ENCODE data around the gene ACADVL.
A peak's percentile ranks its signal among the peaks of the same experiment; 100 is the strongest.
"Not testable (repeated sequence)": the region's sequence is repeated elsewhere in the genome, so short reads cannot be mapped to it uniquely, and the experiment has no call there.

ACADVL gene

GRCh38 chr17:7235693-7236665, 16.2 kb downstream of the ACADVL start:
- DNase-seq: no peak

DNA sequence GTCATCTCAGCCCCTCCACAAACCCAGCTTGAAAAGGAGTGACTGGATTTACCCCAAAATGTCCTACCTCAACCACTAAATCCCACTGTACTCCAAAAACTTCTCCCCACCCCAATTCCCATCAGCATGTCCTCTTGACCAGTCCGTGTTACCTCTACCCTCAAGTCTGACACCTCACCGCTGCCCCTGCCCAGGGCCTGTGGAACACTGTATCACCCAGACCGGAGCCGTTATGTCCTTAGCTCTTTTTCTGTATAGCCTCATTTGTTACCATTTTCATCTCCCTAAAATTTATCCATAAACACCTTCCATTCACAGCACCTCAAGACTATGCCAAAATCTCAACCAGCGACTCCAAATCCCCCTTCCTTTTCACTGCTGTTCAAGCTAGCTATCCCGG, 17.1 kb downstream of the ACADVL start:
- no peak for DNase-seq

GRCh38 chr17:7237266-7237760, 17.6 kb downstream of the ACADVL start:
- DNase-seq: no peak

- DNase-seq: no peak
Measured at GRCh38 chr17:7237761-7238419, 18.2 kb downstream of the ACADVL start.

- DNase-seq: no peak
Measured at GRCh38 chr17:7238420-7239090, 18.8 kb downstream of the ACADVL start.

DNA sequence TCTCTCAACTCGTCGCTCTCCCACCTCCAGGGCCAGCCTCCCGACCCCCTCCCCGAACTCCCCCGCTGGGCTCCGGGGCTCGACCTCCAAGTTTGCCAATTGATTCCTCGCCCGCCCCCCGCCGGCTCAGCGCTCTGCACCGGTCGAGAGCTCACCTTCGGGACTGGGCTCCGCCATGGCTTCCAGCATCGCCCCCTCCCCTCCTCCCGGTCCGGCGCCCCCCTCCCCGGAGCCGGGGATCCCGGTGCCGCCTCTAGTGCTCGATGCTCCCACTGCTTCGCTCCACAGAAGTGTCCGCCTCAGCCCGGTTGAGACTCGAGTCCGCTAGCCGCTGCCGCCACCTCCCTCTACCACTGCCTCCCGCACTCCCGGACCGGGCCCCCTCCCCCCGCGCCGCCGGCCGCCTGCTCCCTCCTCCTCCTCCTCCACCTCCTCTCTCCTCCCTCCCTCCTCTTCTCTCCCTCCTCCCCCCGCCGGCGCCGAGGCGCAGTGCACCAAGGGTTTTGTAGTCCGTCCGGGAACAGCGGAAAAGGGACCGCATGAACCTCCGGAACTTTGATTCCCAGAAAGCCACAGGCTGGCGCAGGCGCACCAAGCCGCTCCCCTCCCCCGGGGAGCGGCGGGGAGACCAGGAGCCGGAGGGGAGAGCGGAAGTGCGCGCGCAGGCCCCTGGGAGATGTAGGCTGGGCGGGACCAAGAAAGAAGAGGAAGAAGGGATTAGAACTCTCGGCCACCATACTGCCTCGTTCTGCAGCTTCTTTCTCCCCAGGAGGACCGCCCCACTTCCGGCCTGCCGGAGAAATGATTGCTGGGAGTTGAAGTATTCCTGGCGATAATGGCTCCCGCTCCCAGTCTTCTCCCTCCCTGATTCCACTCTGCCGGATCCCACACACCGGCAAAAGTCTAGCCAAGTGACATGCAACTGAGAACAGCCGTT, 19.6 kb downstream of the ACADVL start, which contains the start of gene PHF23:
TSS of gene PHF23 (minus strand) at position 367 of the 937 bp plus-strand sequence. CDS start at position 189, 178 bp downstream.
- peak; percentile 97 for DNase-seq

DNA sequence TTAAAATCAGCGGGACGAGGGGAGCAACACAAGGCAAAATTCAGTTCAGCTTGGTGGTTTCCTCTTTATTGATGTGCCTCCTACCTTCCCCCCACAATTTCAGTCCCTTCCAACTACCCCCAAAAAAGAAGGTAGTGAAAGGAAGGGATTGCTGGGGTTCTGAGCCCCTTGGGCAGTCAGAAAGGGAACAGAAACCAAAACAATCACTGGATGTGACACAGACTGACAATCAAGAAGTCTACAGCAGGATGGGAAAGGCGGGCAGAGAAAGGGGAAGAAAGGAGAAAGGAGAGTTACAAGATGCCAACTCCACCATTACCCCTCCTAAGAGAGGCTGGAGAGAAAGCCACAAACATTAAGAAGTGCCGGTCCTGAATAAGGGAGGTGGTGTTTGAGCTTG, 20.6 kb downstream of the ACADVL start:
- no peak for DNase-seq

- no peak for DNase-seq
Measured at GRCh38 chr17:7241090-7241733, 21.5 kb downstream of the ACADVL start.

DNA sequence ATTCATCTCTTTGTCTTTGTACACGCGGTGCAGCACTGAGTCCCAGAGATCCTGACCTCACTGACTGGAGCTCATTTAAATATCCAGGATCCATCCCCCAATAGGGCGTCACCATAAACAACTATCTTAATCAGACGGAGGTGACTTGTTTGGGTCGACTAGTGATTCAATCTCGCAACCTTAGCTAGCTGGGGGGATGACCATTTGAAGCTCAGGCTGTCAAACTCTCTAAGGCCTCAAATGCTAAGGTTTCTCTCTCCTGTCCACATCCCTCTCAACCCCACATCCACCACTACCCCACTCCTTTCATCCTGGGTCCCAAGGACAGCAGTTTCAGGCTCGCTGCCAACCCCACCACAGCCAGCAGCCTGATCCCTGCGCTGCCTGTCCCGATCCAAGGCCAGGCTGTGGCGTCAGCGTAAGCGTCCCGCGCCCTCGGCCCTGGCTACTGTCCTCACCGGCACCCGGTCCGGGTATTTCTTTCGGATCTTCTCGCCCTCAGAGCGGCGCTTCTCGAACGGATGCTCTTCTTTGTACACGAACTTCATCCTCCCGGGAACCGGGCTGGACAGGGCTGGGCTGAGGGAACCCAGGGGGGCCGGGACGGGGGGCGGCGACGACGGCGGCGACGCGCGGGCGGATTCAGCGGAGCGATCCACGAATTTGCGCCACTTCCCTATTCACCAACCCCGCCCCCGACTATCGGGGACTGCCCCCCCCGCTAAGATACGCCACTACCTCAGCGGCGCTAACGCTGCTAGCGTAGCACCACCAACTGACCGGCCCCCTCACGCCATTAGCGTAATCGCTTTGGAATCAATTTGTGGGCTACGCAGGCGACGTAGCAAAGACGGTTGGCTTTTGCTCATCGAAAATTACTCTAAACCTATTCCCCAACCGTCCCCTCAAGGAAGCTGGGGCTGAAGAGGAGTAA, 22.3 kb downstream of the ACADVL start, which contains the start of gene GABARAP:
TSS of gene GABARAP (minus strand) at position 667 of the 934 bp plus-strand sequence. CDS start at position 548, 119 bp downstream.
- peak; percentile 63 for DNase-seq

DNA sequence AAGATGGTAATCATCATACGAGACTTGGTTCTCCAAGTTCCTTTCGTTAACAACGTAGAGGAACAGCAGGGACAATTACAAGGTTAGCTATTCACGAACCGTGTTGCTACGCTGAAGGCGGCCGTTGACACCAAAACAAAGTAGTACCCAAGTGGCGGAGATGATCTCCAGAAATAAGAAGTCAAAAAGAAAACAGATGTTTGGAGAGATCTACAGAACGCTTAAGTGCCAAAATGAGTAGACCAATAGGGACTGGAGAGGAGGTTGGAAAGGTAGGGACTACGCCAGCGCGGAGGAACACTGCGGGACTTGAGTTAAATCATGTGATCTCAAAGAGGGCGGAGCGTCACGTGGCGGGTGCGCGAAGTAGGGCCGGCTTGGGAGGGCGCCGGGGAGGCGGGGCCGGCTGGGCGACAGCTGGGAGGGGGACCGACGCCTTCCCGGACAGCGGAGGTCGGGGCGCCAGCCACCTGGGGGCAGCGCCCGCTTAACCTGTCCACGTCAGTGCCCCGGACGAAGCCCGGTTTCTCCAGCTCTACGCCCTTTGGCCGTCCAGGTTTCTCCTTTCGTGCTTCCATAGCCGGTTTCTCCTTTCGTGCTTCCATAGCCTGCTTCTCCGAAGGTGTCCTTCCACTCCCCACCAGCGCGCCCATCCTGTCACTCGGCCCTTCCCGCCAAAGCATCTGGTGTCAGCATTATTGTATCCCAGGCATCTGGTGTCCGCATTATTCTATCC, 23.1 kb downstream of the ACADVL start:
- DNase-seq: peak; percentile 81

DNA sequence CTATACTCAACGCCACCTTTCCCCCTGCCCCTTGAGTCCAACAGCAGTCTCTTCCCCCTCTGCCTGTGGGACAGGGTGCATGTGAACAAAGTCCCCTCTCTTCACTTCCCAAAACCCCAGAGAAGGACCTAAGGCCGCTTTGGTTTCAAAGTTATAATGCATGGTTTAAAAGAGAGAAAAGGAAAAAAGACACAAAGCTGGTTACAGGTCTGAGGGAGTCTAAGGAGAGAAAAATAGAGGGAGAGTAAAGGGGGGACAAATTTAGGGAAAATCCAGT, 23.7 kb downstream of the ACADVL start:
- no peak for DNase-seq

DNA sequence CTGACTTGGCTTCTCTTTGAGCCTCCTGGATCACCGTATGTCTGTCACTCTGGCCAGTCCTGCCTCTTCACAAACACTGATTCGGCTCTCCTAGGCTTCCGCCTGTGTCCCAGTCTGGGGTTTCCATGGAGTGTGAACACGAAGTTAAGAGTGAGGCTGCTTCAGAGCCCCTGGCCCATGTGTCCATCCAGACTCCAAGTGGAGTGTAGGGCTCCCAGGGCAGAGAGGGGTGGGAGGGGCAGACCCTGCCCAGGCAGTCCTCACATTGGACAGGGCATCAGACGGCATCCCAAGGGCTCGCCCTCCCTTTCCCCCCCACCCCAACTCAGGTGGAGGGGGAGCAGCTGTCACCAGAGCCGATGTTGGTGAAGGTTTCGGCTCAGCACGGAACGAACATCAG, 24.1 kb downstream of the ACADVL start:
- not testable (repeated sequence) for DNase-seq

DNA sequence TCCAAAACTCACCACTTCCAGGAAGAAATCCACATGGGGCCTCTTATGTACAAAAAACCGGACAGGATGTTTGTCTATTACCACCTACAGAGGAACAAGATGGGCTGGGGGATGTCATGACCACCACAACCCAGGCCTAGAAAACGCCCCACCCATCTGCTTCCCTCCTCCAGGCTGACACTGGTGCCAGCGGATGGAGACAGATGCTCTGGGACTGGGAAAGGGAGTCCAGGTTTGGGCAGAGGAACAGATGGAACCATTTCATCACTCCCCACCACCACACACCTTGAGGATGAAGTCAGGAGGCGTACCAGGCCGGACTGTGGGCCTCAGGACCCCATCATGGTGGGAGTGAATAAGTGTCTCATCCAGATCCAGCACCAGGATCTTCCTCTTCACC, 27.0 kb downstream of the ACADVL start:
- DNase-seq: no peak

GRCh38 chr17:7248796-7249195, 29.1 kb downstream of the ACADVL start:
- no peak for DNase-seq

DNA sequence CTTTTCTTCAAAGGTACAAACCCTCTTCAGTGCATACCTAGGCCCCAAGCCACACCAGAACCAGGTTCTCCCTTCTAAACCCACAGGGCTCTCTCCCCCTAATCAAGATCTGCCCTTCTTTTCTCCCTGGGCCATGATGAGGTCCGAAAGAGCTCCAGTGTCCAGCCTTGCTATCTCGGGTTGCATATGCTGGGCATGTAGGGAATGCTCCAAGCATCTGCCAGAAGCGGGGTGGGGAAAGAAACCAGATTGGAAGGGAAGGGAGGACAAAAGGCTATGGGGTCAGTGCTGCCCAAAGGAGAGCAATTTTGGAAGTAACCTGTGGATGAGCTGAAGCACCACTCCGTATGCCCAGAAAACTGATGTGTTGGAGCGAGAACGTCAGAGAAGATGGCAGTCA, 29.5 kb downstream of the ACADVL start:
- DNase-seq: no peak

DNA sequence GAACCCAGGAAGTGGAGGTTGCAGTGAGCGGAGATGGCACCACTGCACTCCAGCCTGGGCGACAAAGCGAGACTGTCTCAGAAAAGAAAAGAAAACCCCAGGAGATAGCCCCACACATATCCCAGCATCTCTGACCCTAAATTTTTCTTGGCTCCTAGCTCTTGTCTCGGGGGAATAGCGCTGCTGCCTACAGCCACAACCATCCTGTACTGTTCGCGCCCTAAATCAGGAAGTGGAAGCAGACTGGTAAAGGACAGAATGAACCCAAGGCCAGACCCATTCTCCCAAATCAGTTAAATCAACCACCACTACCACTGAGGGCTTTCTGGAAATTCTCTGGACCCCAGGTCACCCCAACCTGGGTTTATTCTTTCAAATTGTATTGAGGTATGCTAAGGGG, 30.1 kb downstream of the ACADVL start:
- DNase-seq: no peak

DNA sequence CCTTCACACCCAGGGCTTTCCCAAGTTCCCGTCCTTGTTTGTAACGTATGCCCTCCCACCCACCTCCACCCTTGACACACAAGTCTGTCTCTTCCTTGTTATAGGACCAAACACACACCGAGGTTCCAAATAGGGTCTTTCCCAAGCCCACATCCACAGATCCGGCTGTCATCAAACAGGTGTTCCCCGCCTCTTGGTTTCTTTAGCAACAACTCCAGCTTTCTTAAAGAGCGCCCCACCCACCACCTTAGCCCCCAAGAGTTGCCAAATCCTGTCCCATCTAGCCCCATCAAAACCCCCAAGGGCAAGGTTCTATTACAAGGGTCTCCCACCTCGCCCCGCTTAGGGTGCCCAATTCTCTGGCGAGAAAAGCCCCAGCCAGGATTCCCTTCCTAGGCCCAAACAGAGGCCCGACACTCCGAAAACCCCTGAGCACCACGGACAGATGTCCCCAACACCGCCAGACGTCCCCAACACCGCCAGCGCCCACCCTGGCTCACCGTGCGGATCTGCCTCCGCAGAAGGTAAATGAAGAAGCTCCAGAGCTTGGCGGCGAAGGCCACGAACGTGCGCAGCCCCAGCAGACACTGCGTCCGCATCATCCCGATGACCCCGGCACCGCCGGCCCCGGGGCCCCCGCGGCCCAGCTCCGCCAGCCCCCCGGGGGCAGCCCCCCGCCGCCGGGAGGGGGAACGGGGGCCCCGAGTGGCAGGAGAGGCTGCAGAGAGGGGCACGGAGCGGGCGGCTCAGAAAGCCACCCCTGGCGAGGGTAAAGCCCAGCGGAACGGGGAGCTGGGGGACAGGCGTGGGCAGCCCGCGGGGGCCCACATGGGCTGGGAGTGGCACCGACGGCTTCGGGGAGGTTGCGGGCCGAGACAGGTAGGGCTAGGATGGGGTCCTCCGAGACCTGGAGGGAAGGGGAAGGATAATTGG, 31.2 kb downstream of the ACADVL start:
- no peak for DNase-seq

DNA sequence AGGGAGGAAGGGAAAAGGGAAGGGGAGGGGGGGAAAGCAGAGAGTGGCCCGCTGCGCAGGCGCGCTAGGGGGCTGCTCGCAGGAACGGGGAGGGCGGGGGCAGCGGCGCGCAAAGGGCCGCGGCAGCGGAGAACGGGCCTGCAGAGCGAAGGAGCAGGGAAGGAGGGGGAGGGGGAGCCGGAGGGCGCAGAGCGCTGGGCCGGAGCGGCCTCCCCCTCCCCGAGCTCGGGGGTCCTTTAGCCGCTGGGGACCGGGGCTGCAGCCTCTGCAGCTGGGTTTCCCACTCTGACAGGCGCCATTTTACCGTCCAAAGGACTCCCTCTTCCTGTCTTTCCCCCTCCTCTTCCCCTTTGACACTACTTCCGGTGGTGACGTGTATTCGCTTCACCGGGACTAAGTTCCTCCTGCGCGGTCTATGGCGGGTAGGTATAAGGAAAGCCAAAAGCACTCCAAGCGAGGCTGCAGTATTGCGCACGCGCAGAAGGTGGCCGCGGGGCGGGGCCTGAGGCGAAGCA, 32.0 kb downstream of the ACADVL start, which contains the start of gene CTDNEP1:
TSS of gene CTDNEP1 (minus strand) at position 74 of the 515 bp plus-strand sequence. CDS start 438 bp downstream, outside the sequence.
- DNase-seq: peak; percentile 90
